H1 (cell line): ENCODE data around the gene TSPAN1. TPM values are rescaled to one million over a fixed set of nuclear protein-coding genes. Genes with fewer than 3 reads are reported as not detected.

Experiments used
- CBX8 ChIP-seq: fragments of 300-800, 300-1000 bp; sonication (generic); IDR thresholded peaks from 2 replicates; pipeline ENCODE4 v1.7.1; 2016; ENCODE audit warnings: low read depth, low read length, borderline replicate concordance
- CHD7 ChIP-seq: fragments of 300-600 bp; sonication (generic); IDR thresholded peaks from 2 replicates; pipeline ENCODE4 v1.7.1; 2012; ENCODE audit warnings: low read length, moderate library complexity, mild to moderate bottlenecking, inconsistent platforms; ENCODE audit not compliant: insufficient replicate concordance
- CREB1 ChIP-seq: IDR thresholded peaks from 2 replicates; pipeline ENCODE4 v1.6.1; 2012; ENCODE audit warnings: inconsistent platforms
- E2F6 ChIP-seq: IDR thresholded peaks from 2 replicates; pipeline ENCODE4 v1.6.1; 2012; ENCODE audit warnings: inconsistent platforms
- GABPA ChIP-seq: IDR thresholded peaks from 2 replicates; pipeline ENCODE4 v1.6.1; 2011; ENCODE audit warnings: mild to moderate bottlenecking, low read length, moderate library complexity, borderline replicate concordance; ENCODE audit not compliant: insufficient read depth
- GTF2F1 ChIP-seq: IDR thresholded peaks from 2 replicates; pipeline ENCODE4 v1.6.1; 2012; ENCODE audit warnings: low read depth, low read length, improper control_type of control experiment, borderline replicate concordance
- RXRA ChIP-seq: IDR thresholded peaks from 2 replicates; pipeline ENCODE4 v1.6.1; 2011; ENCODE audit warnings: low read depth, mild to moderate bottlenecking, low read length, moderate library complexity; ENCODE audit not compliant: insufficient read depth
- SUZ12 ChIP-seq: fragments of 200-600 bp; sonication (generic); IDR thresholded peaks from 2 replicates; pipeline ENCODE4 v1.6.1; 2012; ENCODE audit warnings: mild to moderate bottlenecking, inconsistent platforms, low read length, moderate library complexity, mixed read lengths
- TBP ChIP-seq: IDR thresholded peaks from 2 replicates; pipeline ENCODE4 v1.6.1; 2011; ENCODE audit warnings: low read depth, low read length, improper control_type of control experiment
- polyA plus RNA-seq, 7 experiments: library from polyadenylated mRNA; depleted of rRNA in 3 of 7; stranded (reverse) in 5 of 7; unstranded in 2 of 7; fragments of >200 nt in 5 of 7; fragments of 200-250 nt in 2 of 7; gene quantifications; 1 replicate in 5 of 7; 2 replicates in 1 of 7; 4 replicates in 1 of 7; pipeline versions ENCODE4 v1.2.1 to v1.2.3, GENCODE V29; 2011 to 2013; ENCODE audit warnings: missing spikeins in 2 of 7, mixed read lengths in 2 of 7
- total RNA-seq: library from RNA; stranded (reverse); fragmentation: NEBNext Ultra II Directional; extraction: Animal tissue kit (Norgen Biotek cat#: 25700); gene quantifications from 2 replicates; pipeline ENCODE4 v1.2.1, GENCODE V29; 2021

The TSPAN1 gene
- total and polyA plus RNA-seq, 2 of the 8 experiments (the other 6 are each of a cell fraction or from before 2014, with no cell fraction given), result 0.05 TPM; not detected in 1

- TF ChIP-seq CHD7 (no peak), CBX8 (no peak), CREB1 (no peak), E2F6 (0 out of 2 replicates have a peak, but pooled peaks have one; percentile 35), RXRA (no peak), GTF2F1 (no peak), GABPA (no peak), TBP (peak; percentile 42), SUZ12 (no peak)
Measured at GRCh38 chr1:46197964-46198811, 23.3 kb downstream of the TSPAN1 start, which contains the start of gene POMGNT1 (continued).
